DND-41 (cell line): ENCODE data around the gene STK16.

Experiments used
- ATAC-seq: fragments of 200-7000 bp; cut with Tn5 transposase; 3 replicates; pipeline ENCODE4 v1.9.1; 2021; ENCODE audit warnings: low read depth; ENCODE audit not compliant: insufficient read depth
- DNase-seq: peaks from one replicate; pipeline ENCODE4 v3.0.0-alpha.2; 2020
- H2AFZ ChIP-seq: 2 replicates; pipeline ENCODE4 v1.6.0; 2012; ENCODE audit warnings: low read depth, low read length
- H3K27ac ChIP-seq: 2 replicates; pipeline ENCODE4 v1.5.1; 2012; ENCODE audit warnings: low read length, inconsistent platforms
- H3K27me3 ChIP-seq: fragments of 200-600 bp; sonication (generic); 2 replicates; pipeline ENCODE4 v1.6.0; 2012; ENCODE audit warnings: low read length, mild to moderate bottlenecking, inconsistent platforms; ENCODE audit not compliant: insufficient read depth, poor library complexity
- H3K36me3 ChIP-seq: 2 replicates; pipeline ENCODE4 v1.5.1; 2012; ENCODE audit warnings: low read length, inconsistent platforms; ENCODE audit not compliant: insufficient read depth
- H3K4me1 ChIP-seq: 2 replicates; pipeline ENCODE4 v1.5.1; 2012; ENCODE audit warnings: mild to moderate bottlenecking, low read length; ENCODE audit not compliant: insufficient read depth
- H3K4me2 ChIP-seq: 2 replicates; pipeline ENCODE4 v1.6.0; 2012; ENCODE audit warnings: mild to moderate bottlenecking, moderate library complexity, low read length, inconsistent platforms; ENCODE audit not compliant: insufficient read depth
- H3K4me3 ChIP-seq, 2 experiments: fragments of 200-600 bp in 1 of 2; shearing (Covaris generic) in 1 of 2; 2 replicates each; pipeline ENCODE4 v1.5.1; 2012 to 2016; ENCODE audit warnings: inconsistent platforms in 2 of 2, low read length in 2 of 2, mild to moderate bottlenecking in 2 of 2, low read depth in 1 of 2, moderate library complexity in 1 of 2
- H3K79me2 ChIP-seq: 2 replicates; pipeline ENCODE4 v1.6.0; 2012; ENCODE audit warnings: low read length, inconsistent platforms; ENCODE audit not compliant: insufficient read depth
- H3K9ac ChIP-seq: 2 replicates; pipeline ENCODE4 v1.6.0; 2012; ENCODE audit warnings: low read depth, mild to moderate bottlenecking, inconsistent platforms, low read length, moderate library complexity
- H3K9me3 ChIP-seq: 2 replicates; pipeline ENCODE4 v1.5.1; 2012; ENCODE audit warnings: low read length, moderate library complexity, mild to moderate bottlenecking, inconsistent platforms; ENCODE audit not compliant: insufficient read depth, severe bottlenecking
- H4K20me1 ChIP-seq: 2 replicates; pipeline ENCODE4 v1.6.0; 2012; ENCODE audit warnings: low read length; ENCODE audit not compliant: insufficient read depth
- CTCF ChIP-seq: IDR thresholded peaks from 2 replicates; pipeline ENCODE4 v1.5.1; 2012; ENCODE audit warnings: borderline replicate concordance, low read length, moderate library complexity, mild to moderate bottlenecking; ENCODE audit not compliant: poor library complexity, severe bottlenecking; ENCODE audit errors: extremely low read depth
- EZH2 ChIP-seq: IDR thresholded peaks from 3 replicates; pipeline ENCODE4 v1.6.1; 2012; ENCODE audit warnings: borderline replicate concordance, low read depth, mild to moderate bottlenecking, moderate library complexity, low read length, inconsistent platforms; ENCODE audit not compliant: severe bottlenecking

The STK16 gene

GRCh38 chr2:219289537-219290361 lies 44.5 kb downstream of the STK16 start:
- no peaks in the 10 kb centered on the region for H3K79me2 ChIP-seq
- no peaks in the 10 kb centered on the region for H3K9me3 ChIP-seq
- H3K27me3 ChIP-seq = peaks cover 5% of the 10 kb centered on the region
- TF ChIP-seq EZH2 (no peak), CTCF (no peak)
- no peak overlapping the region for H3K9ac ChIP-seq
- H3K4me2 ChIP-seq = no peak overlapping the region
- ATAC-seq (no peak), DNase-seq (no peak)
- H3K4me1 ChIP-seq = peaks cover 9% of the 10 kb centered on the region
- H4K20me1 ChIP-seq = no peaks in the 10 kb centered on the region; the same call in 1 of the 2 replicates
- H2AFZ ChIP-seq = no peak overlapping the region
- 0 out of 2 replicates have a peak, but pooled peaks cover 3% of the 10 kb centered on the region for H3K36me3 ChIP-seq
- no peak overlapping the region for H3K27ac ChIP-seq
- H3K4me3 ChIP-seq = no peak overlapping the region

- Histone ChIP-seq H3K79me2 (no peaks in the 10 kb centered on the region), H3K9ac (no peak overlapping the region), H3K27me3 (peaks cover 5% of the 10 kb centered on the region), H2AFZ (no peak overlapping the region), H3K4me1 (peaks cover 16% of the 10 kb centered on the region), H3K36me3 (no peaks in the 10 kb centered on the region), H3K4me3 (no peak overlapping the region), H3K9me3 (no peaks in the 10 kb centered on the region), H3K27ac (no peak overlapping the region), H4K20me1 (no peaks in the 10 kb centered on the region; the same call in 1 of the 2 replicates), H3K4me2 (no peak overlapping the region)
- TF ChIP-seq EZH2 (no peak), CTCF (no peak)
- ATAC-seq (no peak), DNase-seq (no peak)
These were observed 45.3 kb downstream of the STK16 start for GRCh38 chr2:219290381-219291171.

- H3K9ac ChIP-seq = no peak overlapping the region
- H3K27ac ChIP-seq = no peak overlapping the region
- no peak overlapping the region for H3K4me2 ChIP-seq
- no peaks in the 10 kb centered on the region for H3K79me2 ChIP-seq
- DNase-seq (no peak), ATAC-seq (no peak)
- no peaks in the 10 kb centered on the region for H4K20me1 ChIP-seq
- H3K27me3 ChIP-seq = peaks cover 5% of the 10 kb centered on the region
- H3K36me3 ChIP-seq = no peaks in the 10 kb centered on the region
- H3K4me1 ChIP-seq = peaks cover 16% of the 10 kb centered on the region
- no peak overlapping the region for H2AFZ ChIP-seq
- H3K9me3 ChIP-seq = no peaks in the 10 kb centered on the region
- TF ChIP-seq EZH2 (no peak), CTCF (no peak)
- H3K4me3 ChIP-seq = no peak overlapping the region
These were observed 46.1 kb downstream of the STK16 start for GRCh38 chr2:219291394-219291793.
